GM10248 (cell line): ENCODE results near the gene ADISSP.

Experiments used
- CTCF ChIA-PET: fragments of 300-600 bp; sonication (Branson Sonifier 250); formaldehyde crosslinking; extraction: SDS; loops from one replicate; lab custom pipeline; 2021; ENCODE audit warnings: antibody characterized with exemption; lab: Yijun Ruan, JAX
- POLR2A ChIA-PET: fragments of 350-650 bp; sonication (Branson Sonifier 250); formaldehyde crosslinking; extraction: SDS; loops from one replicate; lab custom pipeline; 2020; ENCODE audit warnings: antibody characterized with exemption; lab: Yijun Ruan, JAX
- DNase-seq: peaks from one replicate; pipeline ENCODE4 v3.0.0; 2012; ENCODE audit errors: extremely low spot score
- TF ChIP-seq, protein P1 (sequence below): IDR thresholded peaks from 2 replicates; pipeline ENCODE4 v1.5.1; 2012; ENCODE audit warnings: mild to moderate bottlenecking, low read depth; ENCODE audit errors: extremely low read depth, missing control alignments, control extremely low read depth

The ADISSP gene

GRCh38 chr20:3706774-3707507 lies 60.6 kb downstream of the ADISSP start:
- POLR2A ChIA-PET = interaction anchor here (0.6 kb wide), 2 partner anchors 54 to 147 kb away, joined by 4 to 9 read pairs; no protein-coding TSS in a partner anchor
- no peak for DNase-seq
- TF ChIP-seq, protein P1, sequence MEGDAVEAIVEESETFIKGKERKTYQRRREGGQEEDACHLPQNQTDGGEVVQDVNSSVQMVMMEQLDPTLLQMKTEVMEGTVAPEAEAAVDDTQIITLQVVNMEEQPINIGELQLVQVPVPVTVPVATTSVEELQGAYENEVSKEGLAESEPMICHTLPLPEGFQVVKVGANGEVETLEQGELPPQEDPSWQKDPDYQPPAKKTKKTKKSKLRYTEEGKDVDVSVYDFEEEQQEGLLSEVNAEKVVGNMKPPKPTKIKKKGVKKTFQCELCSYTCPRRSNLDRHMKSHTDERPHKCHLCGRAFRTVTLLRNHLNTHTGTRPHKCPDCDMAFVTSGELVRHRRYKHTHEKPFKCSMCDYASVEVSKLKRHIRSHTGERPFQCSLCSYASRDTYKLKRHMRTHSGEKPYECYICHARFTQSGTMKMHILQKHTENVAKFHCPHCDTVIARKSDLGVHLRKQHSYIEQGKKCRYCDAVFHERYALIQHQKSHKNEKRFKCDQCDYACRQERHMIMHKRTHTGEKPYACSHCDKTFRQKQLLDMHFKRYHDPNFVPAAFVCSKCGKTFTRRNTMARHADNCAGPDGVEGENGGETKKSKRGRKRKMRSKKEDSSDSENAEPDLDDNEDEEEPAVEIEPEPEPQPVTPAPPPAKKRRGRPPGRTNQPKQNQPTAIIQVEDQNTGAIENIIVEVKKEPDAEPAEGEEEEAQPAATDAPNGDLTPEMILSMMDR = no peak
- CTCF ChIA-PET = interaction anchor here (1.5 to 5.5 kb wide), 4 partner anchors 9 to 144 kb away, joined by 3 to 69 read pairs (median 9); no protein-coding TSS in a partner anchor

GRCh38 chr20:3705970-3706739 lies 61.4 kb downstream of the ADISSP start:
- CTCF ChIA-PET = interaction anchor here (3.3 to 5.5 kb wide), 2 partner anchors 10 to 28 kb away, joined by 9 to 69 read pairs; no protein-coding TSS in a partner anchor
- DNase-seq = no peak
- POLR2A ChIA-PET = interaction anchor here (0.6 kb wide), 1 partner anchor 148 kb away, joined by 4 read pairs; no protein-coding TSS in a partner anchor
- TF ChIP-seq, protein P1 = no peak

GRCh38 chr20:3705491-3705969 lies 62.0 kb downstream of the ADISSP start:
- ChIA-PET POLR2A (no interaction called here), CTCF (interaction anchor here (0.7 to 3.3 kb wide), 3 partner anchors 11 to 64 kb away, joined by 3 to 9 read pairs (median 6); no protein-coding TSS in a partner anchor)
- no peak for DNase-seq
- TF ChIP-seq, protein P1 = no peak

DNA sequence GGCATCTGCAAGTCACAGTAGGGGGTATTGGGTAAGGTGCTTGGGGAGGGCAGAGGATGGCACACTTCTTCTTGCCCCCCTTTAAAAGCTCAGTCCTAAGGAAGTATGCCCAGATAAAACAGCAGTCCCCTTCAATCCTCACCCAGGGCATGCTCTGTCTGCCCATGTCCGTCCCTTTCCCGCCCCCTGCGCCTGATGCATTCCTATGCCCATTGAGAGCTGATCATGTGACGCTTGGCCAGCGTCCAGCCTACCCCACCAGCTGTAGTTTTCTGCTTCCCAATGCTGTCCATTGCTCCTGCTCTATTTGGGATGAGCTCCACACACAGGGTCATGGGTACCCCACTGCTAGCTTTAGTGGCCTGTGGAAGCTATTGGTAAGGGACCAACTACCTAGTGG lies 63.5 kb downstream of the ADISSP start:
- TF ChIP-seq, protein P1 = no peak
- CTCF ChIA-PET = interaction anchor here (1.2 to 2.2 kb wide), 4 partner anchors 10 to 141 kb away, joined by 3 to 8 read pairs (median 6); no protein-coding TSS in a partner anchor
- DNase-seq = no peak
- POLR2A ChIA-PET = no interaction called here
